Nephron (organoid): Measurements from ENCODE around the gene NDUFAF8.

Source experiments
- H3K27ac Mint-ChIP-seq, 3 experiments: 2 replicates each; pipeline ENCODE4 v1.8.0; 2020; ENCODE audit warnings: mixed read lengths in 3 of 3, mild to moderate bottlenecking in 2 of 3, moderate library complexity in 1 of 3
- H3K27me3 Mint-ChIP-seq: 2 replicates; pipeline ENCODE4 v1.8.0; 2021; ENCODE audit warnings: low read depth, mild to moderate bottlenecking, moderate library complexity, mixed read lengths
- H3K36me3 Mint-ChIP-seq: 2 replicates; pipeline ENCODE4 v1.8.0; 2020; ENCODE audit warnings: low read depth, mixed read lengths
- H3K4me1 Mint-ChIP-seq: 2 replicates; pipeline ENCODE4 v1.8.0; 2020; ENCODE audit warnings: mixed read lengths
- H3K4me3 Mint-ChIP-seq, 3 experiments: 2 replicates each; pipeline ENCODE4 v1.8.0; 2020; ENCODE audit warnings: mild to moderate bottlenecking in 3 of 3, mixed read lengths in 3 of 3, moderate library complexity in 2 of 3
- H3K9me3 Mint-ChIP-seq: 2 replicates; pipeline ENCODE4 v1.8.0; 2020; ENCODE audit warnings: mixed read lengths
- CTCF ChIP-seq, 3 experiments: fragments of 200-600 bp; sonication (generic); IDR thresholded peaks; one replicate each; pipeline ENCODE4 v1.5.0; 2021; ENCODE audit warnings: antibody characterized with exemption in 3 of 3; ENCODE audit not compliant: unreplicated experiment in 3 of 3

Gene NDUFAF8

GRCh38 chr17:81259058-81259605 is 20.0 kb downstream of the NDUFAF8 start:
- H3K4me1 Mint-ChIP-seq: peaks cover 10% of the 10 kb centered on the region
- no peaks in the 10 kb centered on the region for H3K9me3 Mint-ChIP-seq
- peaks cover 9% of the 10 kb centered on the region for H3K27me3 Mint-ChIP-seq
- no peak overlapping the region for H3K4me3 Mint-ChIP-seq
- TF ChIP-seq CTCF (IDR thresholded peaks at IDR 0.05; ENCODE audit: unreplicated experiment in 3 of 3): no peak
- H3K27ac Mint-ChIP-seq: no peak overlapping the region
- peaks cover 8% of the 10 kb centered on the region for H3K36me3 Mint-ChIP-seq

- no peaks in the 10 kb centered on the region for H3K9me3 Mint-ChIP-seq
- peaks cover 12% of the 10 kb centered on the region for H3K36me3 Mint-ChIP-seq
- TF ChIP-seq CTCF (IDR thresholded peaks at IDR 0.05; ENCODE audit: unreplicated experiment in 3 of 3): no peak
- no peak overlapping the region for H3K27ac Mint-ChIP-seq
- peaks cover 4% of the 10 kb centered on the region for H3K27me3 Mint-ChIP-seq
- no peak overlapping the region for H3K4me3 Mint-ChIP-seq
- H3K4me1 Mint-ChIP-seq: peaks cover 3% of the 10 kb centered on the region
These were observed 21.1 kb downstream of the NDUFAF8 start for GRCh38 chr17:81260171-81260570.

GRCh38 chr17:81260641-81261040 is 21.5 kb downstream of the NDUFAF8 start:
- Mint-ChIP-seq H3K4me1 (no peaks in the 10 kb centered on the region), H3K9me3 (no peaks in the 10 kb centered on the region), H3K36me3 (peaks cover 17% of the 10 kb centered on the region), H3K27ac (no peak overlapping the region), H3K27me3 (peaks cover 4% of the 10 kb centered on the region), H3K4me3 (no peak overlapping the region)
- TF ChIP-seq CTCF (IDR thresholded peaks at IDR 0.05; ENCODE audit: unreplicated experiment in 3 of 3): no peak

GRCh38 chr17:81261096-81261495 is 22.0 kb downstream of the NDUFAF8 start:
- no peaks in the 10 kb centered on the region for H3K9me3 Mint-ChIP-seq
- H3K27me3 Mint-ChIP-seq: peaks cover 4% of the 10 kb centered on the region
- TF ChIP-seq CTCF (IDR thresholded peaks at IDR 0.05; ENCODE audit: unreplicated experiment in 3 of 3): no peak
- H3K4me3 Mint-ChIP-seq: no peak overlapping the region
- no peaks in the 10 kb centered on the region for H3K4me1 Mint-ChIP-seq
- H3K36me3 Mint-ChIP-seq: peaks cover 21% of the 10 kb centered on the region
- H3K27ac Mint-ChIP-seq: no peak overlapping the region

- H3K27me3 Mint-ChIP-seq: peaks cover 4% of the 10 kb centered on the region
- H3K36me3 Mint-ChIP-seq: peaks cover 25% of the 10 kb centered on the region
- no peak for TF ChIP-seq CTCF (IDR thresholded peaks at IDR 0.05; ENCODE audit: unreplicated experiment in 3 of 3)
- H3K27ac Mint-ChIP-seq: no peak overlapping the region
- no peak overlapping the region for H3K4me3 Mint-ChIP-seq
- no peaks in the 10 kb centered on the region for H3K9me3 Mint-ChIP-seq
- H3K4me1 Mint-ChIP-seq: no peaks in the 10 kb centered on the region
These were observed 22.6 kb downstream of the NDUFAF8 start for GRCh38 chr17:81261582-81262336.
